Endothelial cell of umbilical vein (primary cell): Measurements from ENCODE around the gene STAT1. TPM values are rescaled to one million over a fixed set of nuclear protein-coding genes. Genes with fewer than 3 reads are reported as not detected.
"Not testable (repeated sequence)": the region's sequence is repeated elsewhere in the genome, so short reads cannot be mapped to it uniquely, and the experiment has no call there.

ENCODE experiments used
- BruUV-seq: library from RNA; stranded (reverse); fragments of 400-500 nt; replicated peaks from 2 replicates; lab custom pipeline; 2021; lab: Mats Ljungman, UMichigan
- CTCF ChIA-PET: fragments of 300-600, 350-600 bp; sonication (Branson Sonifier 250); formaldehyde crosslinking; loops from one replicate; lab custom pipeline; 2021; ENCODE audit warnings: antibody characterized with exemption, inconsistent platforms; lab: Charles Lee
- POLR2A ChIA-PET: fragments of 300-600, 350-600 bp; sonication (Branson Sonifier 250); formaldehyde crosslinking; loops from one replicate; lab custom pipeline; 2021; ENCODE audit warnings: antibody characterized with exemption, inconsistent platforms; lab: Charles Lee
- DNase-seq: peaks from one replicate; pipeline ENCODE4 v3.0.0-alpha.2; 2011; ENCODE audit warnings: low read depth, low spot score
- FAIRE-seq: peaks from 2 replicates; lab custom pipeline; 2011; peaks lifted over from hg19 to GRCh38; lab: Jason Lieb, UNC
- H2AFZ ChIP-seq: 2 replicates; pipeline ENCODE4 v1.6.0; 2012; ENCODE audit warnings: low read depth, low read length, control low read depth, inconsistent platforms
- H3K27ac ChIP-seq: 2 replicates; pipeline ENCODE4 v1.5.1; 2011; ENCODE audit warnings: low read depth, mild to moderate bottlenecking, control low read depth, low read length, moderate library complexity; ENCODE audit not compliant: insufficient read depth
- H3K27me3 ChIP-seq, 2 experiments: 2 replicates each; pipeline versions ENCODE4 v1.6.0 to v1.6.1; 2011; ENCODE audit warnings: low read length in 2 of 2, mixed read lengths in 1 of 2; ENCODE audit not compliant: control insufficient read depth in 2 of 2, insufficient read depth in 2 of 2
- H3K36me3 ChIP-seq, 2 experiments: 2 replicates in 1 of 2; 3 replicates in 1 of 2; pipeline ENCODE4 v1.5.1; 2011; ENCODE audit warnings: low read length in 2 of 2, mild to moderate bottlenecking in 1 of 2, moderate library complexity in 1 of 2; ENCODE audit not compliant: control insufficient read depth in 2 of 2, insufficient read depth in 2 of 2; ENCODE audit errors: extremely low read depth in 1 of 2
- H3K4me1 ChIP-seq: 3 replicates; pipeline ENCODE4 v1.5.1; 2011; ENCODE audit warnings: mild to moderate bottlenecking, low read length; ENCODE audit not compliant: control insufficient read depth, insufficient read depth; ENCODE audit errors: extremely low read depth
- H3K4me2 ChIP-seq: 2 replicates; pipeline ENCODE4 v1.6.1; 2011; ENCODE audit warnings: low read length, control low read depth, mixed read lengths; ENCODE audit not compliant: insufficient read depth
- H3K4me3 ChIP-seq, 3 experiments: fragments of 200-600 bp in 1 of 3; sonication (generic), shearing (Covaris generic) in 1 of 3; replicated peaks in 1 of 3; 2 replicates each; pipeline ENCODE4 v1.5.1; 2011 to 2016; ENCODE audit warnings: control low read depth in 3 of 3, low read length in 3 of 3, mild to moderate bottlenecking in 2 of 3, inconsistent platforms in 1 of 3, low read depth in 1 of 3, moderate library complexity in 1 of 3; ENCODE audit not compliant: insufficient read depth in 1 of 3
- H3K79me2 ChIP-seq: 2 replicates; pipeline ENCODE4 v1.6.0; 2012; ENCODE audit warnings: low read length, inconsistent platforms; ENCODE audit not compliant: control insufficient read depth, insufficient read depth
- H3K9ac ChIP-seq: replicated peaks from 2 replicates; pipeline ENCODE3; 2011; ENCODE audit warnings: low read length, control low read depth; ENCODE audit not compliant: insufficient read depth; ENCODE audit errors: extremely low read depth
- H3K9me1 ChIP-seq: replicated peaks from 3 replicates; pipeline ENCODE4 v1.6.0; 2011; ENCODE audit warnings: mild to moderate bottlenecking, low read length; ENCODE audit not compliant: control insufficient read depth, insufficient read depth; ENCODE audit errors: extremely low read depth
- H3K9me3 ChIP-seq: replicated peaks from 2 replicates; pipeline ENCODE4 v1.5.1; 2012; ENCODE audit warnings: low read length, inconsistent platforms; ENCODE audit not compliant: control insufficient read depth, insufficient read depth
- H4K20me1 ChIP-seq: replicated peaks from 2 replicates; pipeline ENCODE3; 2011; ENCODE audit warnings: mild to moderate bottlenecking, low read length; ENCODE audit not compliant: control insufficient read depth, insufficient read depth; ENCODE audit errors: extremely low read depth
- POLR2A ChIP-seq: IDR thresholded peaks from 2 replicates; pipeline ENCODE4 v1.6.1; 2012; ENCODE audit warnings: low read depth, mild to moderate bottlenecking, control low read depth, low read length
- POLR2AphosphoS5 ChIP-seq: IDR thresholded peaks from 2 replicates; pipeline ENCODE4 v1.6.1; 2012; ENCODE audit warnings: low read depth, mild to moderate bottlenecking, control low read depth, low read length, moderate library complexity; ENCODE audit not compliant: insufficient read depth
- dilution Hi-C: fragments of 300-500 bp; cut with MboI; formaldehyde crosslinking; loops from one replicate; pipeline ENCODE4 v1.15.0; 2019; ENCODE audit warnings: low sequenced_read_pairs; ENCODE audit not compliant: extremely low pct_ligation_motif_present
- intact Hi-C: fragments of 100-400 bp; cut with micrococcal nuclease; formaldehyde crosslinking; loops from one replicate; pipeline ENCODE4 v1.10.0; 2022
- polyA plus RNA-seq, 4 experiments: library from polyadenylated mRNA; depleted of rRNA in 3 of 4; stranded (reverse) in 3 of 4; unstranded in 1 of 4; fragments of >200 nt; gene quantifications; 2 replicates each; pipeline versions ENCODE4 v1.2.1 to v1.2.3, GENCODE V29; 2011 to 2012; ENCODE audit warnings: missing spikeins in 1 of 4
- total RNA-seq: library from RNA; stranded (reverse); gene quantifications from 2 replicates; pipeline ENCODE4 v1.2.3, GENCODE V29; 2021

Gene STAT1
- total and polyA plus RNA-seq, 2 donors (not counting 3 experiments of a cell fraction or from before 2014, with no cell fraction given), result 64.2 to 67.6 TPM

- Histone ChIP-seq H2AFZ (no peak overlapping the region), H3K9me1 (no peaks in the 10 kb centered on the region), H3K79me2 (no peaks in the 10 kb centered on the region), H3K9ac (no peak overlapping the region), H4K20me1 (no peaks in the 10 kb centered on the region), H3K4me2 (no peak overlapping the region), H3K27ac (no peak overlapping the region), H3K36me3 (peaks cover 7 to 14% of the 10 kb centered on the region in 2 experiments), H3K9me3 (no peaks in the 10 kb centered on the region), H3K4me1 (no peaks in the 10 kb centered on the region), H3K27me3 (no peaks in the 10 kb centered on the region), H3K4me3 (no peak overlapping the region)
- intact Hi-C loops (no loop called here), dilution Hi-C loops (no loop called here)
- BruUV-seq, result no TSS peak
- ChIA-PET CTCF (no interaction called here), POLR2A (no interaction called here)
- no peak for DNase-seq
- TF ChIP-seq POLR2AphosphoS5 (no peak), POLR2A (peak; percentile 4)
- no peak for FAIRE-seq
Observed at GRCh38 chr2:190961918-190962487, 52.0 kb downstream of the STAT1 start.

DNA sequence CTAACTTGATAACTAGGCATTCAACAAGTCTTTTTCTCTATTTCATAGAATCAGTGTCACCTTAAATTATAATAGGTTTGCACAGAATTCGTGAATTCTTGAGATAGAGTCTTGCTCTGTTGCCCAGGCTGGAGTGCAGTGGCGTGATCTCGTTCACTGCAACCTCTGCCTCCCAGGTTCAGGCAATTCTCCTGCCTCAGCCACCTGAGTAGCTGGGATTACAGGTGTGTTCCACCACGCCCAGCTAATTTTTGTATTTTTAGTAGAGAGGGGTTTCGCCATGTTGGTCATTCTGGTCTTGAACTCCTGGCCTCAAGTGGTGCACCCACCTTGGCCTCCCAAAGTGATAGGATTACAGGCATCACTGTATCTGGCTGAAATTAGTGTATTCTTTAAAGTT, 52.9 kb downstream of the STAT1 start:
- CTCF ChIA-PET, result interaction anchor here (1.2 kb wide), 1 partner anchor 10 kb away, joined by 4 read pairs; no protein-coding TSS in a partner anchor
- H3K79me2 ChIP-seq, H3K4me2 ChIP-seq, H3K9ac ChIP-seq, H3K27me3 ChIP-seq, DNase-seq, H3K9me1 ChIP-seq, H3K4me3 ChIP-seq, H2AFZ ChIP-seq, dilution Hi-C loops, H4K20me1 ChIP-seq, H3K4me1 ChIP-seq, intact Hi-C loops, BruUV-seq, POLR2A ChIA-PET, H3K9me3 ChIP-seq, FAIRE-seq, H3K27ac ChIP-seq: not testable (repeated sequence)
- H3K36me3 ChIP-seq, result peaks cover 6 to 14% of the 10 kb centered on the region in 2 experiments
